SIG-M5 (cell line): ENCODE measurements around the gene C1orf87.
"Not testable (repeated sequence)": the region's sequence is repeated elsewhere in the genome, so short reads cannot be mapped to it uniquely, and the experiment has no call there.

Source experiments
- DNase-seq: peaks from one replicate; lab custom pipeline; 2025; lab: John Stamatoyannopoulos, UW

Gene C1orf87

GRCh38 chr1:59992040-59992820, 81.3 kb downstream of the C1orf87 start:
- DNase-seq, result no peak

- DNase-seq, result no peak
Observed at GRCh38 chr1:59990470-59990869, 83.1 kb downstream of the C1orf87 start.

GRCh38 chr1:59986516-59987310, 86.9 kb downstream of the C1orf87 start:
- no peak for DNase-seq

- no peak for DNase-seq
Observed at GRCh38 chr1:59985911-59986515, 87.6 kb downstream of the C1orf87 start.

- DNase-seq, result no peak
Observed at GRCh38 chr1:59979666-59980065, 93.9 kb downstream of the C1orf87 start.

GRCh38 chr1:59978511-59978910, 95.1 kb downstream of the C1orf87 start:
- DNase-seq, result no peak

GRCh38 chr1:59978026-59978425, 95.5 kb downstream of the C1orf87 start:
- no peak for DNase-seq

- DNase-seq, result no peak
Observed at GRCh38 chr1:59977075-59977410, 96.5 kb downstream of the C1orf87 start.

- no peak for DNase-seq
Observed at GRCh38 chr1:59976194-59977074, 97.1 kb downstream of the C1orf87 start.

GRCh38 chr1:59973719-59974118, 99.9 kb downstream of the C1orf87 start:
- no peak for DNase-seq

GRCh38 chr1:59972216-59972927, 101.2 kb downstream of the C1orf87 start:
- DNase-seq, result no peak

- no peak for DNase-seq
Observed at GRCh38 chr1:59971464-59971911, 102.1 kb downstream of the C1orf87 start.

GRCh38 chr1:59969542-59970175, 103.9 kb downstream of the C1orf87 start:
- not testable (repeated sequence) for DNase-seq

- not testable (repeated sequence) for DNase-seq
Observed at GRCh38 chr1:59968746-59969145, 104.8 kb downstream of the C1orf87 start.

- DNase-seq, result no peak
Observed at GRCh38 chr1:59967780-59968179, 105.8 kb downstream of the C1orf87 start.

GRCh38 chr1:59967141-59967697, 106.4 kb downstream of the C1orf87 start:
- no peak for DNase-seq

GRCh38 chr1:59952065-59952464, 121.5 kb downstream of the C1orf87 start:
- no peak for DNase-seq

GRCh38 chr1:59949648-59950047, 123.9 kb downstream of the C1orf87 start:
- DNase-seq, result no peak

- DNase-seq, result no peak
Observed at GRCh38 chr1:59948990-59949389, 124.6 kb downstream of the C1orf87 start.
